Smooth muscle cell (in vitro differentiated cells): ENCODE data around the gene RANBP2. TPM values are rescaled to one million over a fixed set of nuclear protein-coding genes. Genes with fewer than 3 reads are reported as not detected.
A peak's percentile ranks its signal among the peaks of the same experiment; 100 is the strongest.

ENCODE experiments used
- DNase-seq: peaks from one replicate; lab custom pipeline; 2025; ENCODE audit not compliant: unreplicated experiment; lab: John Stamatoyannopoulos, UW
- H2AFZ ChIP-seq: fragments of 200-600 bp; sonication (generic); 2 replicates; pipeline ENCODE4 v1.6.0; 2016; ENCODE audit warnings: antibody characterized with exemption, low read depth, mild to moderate bottlenecking
- H3F3A ChIP-seq: fragments of 200-600 bp; sonication (generic); 2 replicates; pipeline ENCODE4 v1.6.0; 2017; ENCODE audit warnings: antibody characterized with exemption, low read depth
- H3K27ac ChIP-seq: fragments of 200-600 bp; sonication (generic); 2 replicates; pipeline ENCODE4 v1.5.1; 2016; ENCODE audit warnings: low read depth, mild to moderate bottlenecking
- H3K27me3 ChIP-seq: fragments of 200-600 bp; sonication (generic); 2 replicates; pipeline ENCODE4 v1.6.1; 2016; ENCODE audit warnings: low read depth, mild to moderate bottlenecking
- H3K36me3 ChIP-seq: fragments of 200-600 bp; sonication (generic); 2 replicates; pipeline ENCODE4 v1.5.1; 2016; ENCODE audit warnings: low read depth
- H3K4me1 ChIP-seq: fragments of 200-600 bp; sonication (generic); 2 replicates; pipeline ENCODE4 v1.5.1; 2016; ENCODE audit warnings: low read depth
- H3K4me2 ChIP-seq: fragments of 200-600 bp; sonication (generic); 2 replicates; pipeline ENCODE4 v1.6.0; 2016; ENCODE audit warnings: mild to moderate bottlenecking
- H3K4me3 ChIP-seq: fragments of 200-600 bp; sonication (generic); 2 replicates; pipeline ENCODE4 v1.5.1; 2016; ENCODE audit warnings: mild to moderate bottlenecking
- H3K79me2 ChIP-seq: fragments of 200-600 bp; sonication (generic); 2 replicates; pipeline ENCODE4 v1.6.0; 2016; ENCODE audit warnings: low read depth, mild to moderate bottlenecking
- H3K9ac ChIP-seq: fragments of 200-600 bp; sonication (generic); 2 replicates; pipeline ENCODE4 v1.6.0; 2016; ENCODE audit warnings: low read depth
- H3K9me3 ChIP-seq: fragments of 200-600 bp; sonication (generic); replicated peaks from 2 replicates; pipeline ENCODE4 v1.5.1; 2016; ENCODE audit warnings: low read depth
- H4K20me1 ChIP-seq: fragments of 200-600 bp; sonication (generic); 2 replicates; pipeline ENCODE4 v1.6.0; 2016; ENCODE audit warnings: low read depth
- WGBS: methylation state at CpG from one replicate; pipeline ENCODE4 v1.1.7; 2016; ENCODE audit warnings: low lambda C conversion rate; 5-methylcytosine and 5-hydroxymethylcytosine counted together
- polyA plus RNA-seq: library from polyadenylated mRNA; unstranded; fragments of >200 nt; fragmentation: Nextera tagmentation; extraction: Ambion mirVana; gene quantifications from 2 replicates; pipeline ENCODE4 v1.2.1, GENCODE V29; 2016
- total RNA-seq: library from RNA; depleted of rRNA; stranded (reverse); fragments of >200 nt; gene quantifications from 2 replicates; pipeline ENCODE4 v1.2.3, GENCODE V29; 2014
- TF ChIP-seq, protein P1 (sequence below): fragments of 200-600 bp; sonication (generic); IDR thresholded peaks from 2 replicates; pipeline ENCODE4 v1.5.1; 2017; ENCODE audit warnings: borderline replicate concordance, mild to moderate bottlenecking, antibody characterized with exemption; ENCODE audit not compliant: insufficient read depth, poor library complexity, severe bottlenecking

RANBP2 gene
- total and polyA plus RNA-seq, 2 experiments from 2014 or later = 7.8 to 56.9 TPM

GRCh38 chr2:108786008-108786353, 66.7 kb downstream of the RANBP2 start:
- H3K27ac ChIP-seq = peak overlapping the region; percentile 71
- TF ChIP-seq, protein P1, sequence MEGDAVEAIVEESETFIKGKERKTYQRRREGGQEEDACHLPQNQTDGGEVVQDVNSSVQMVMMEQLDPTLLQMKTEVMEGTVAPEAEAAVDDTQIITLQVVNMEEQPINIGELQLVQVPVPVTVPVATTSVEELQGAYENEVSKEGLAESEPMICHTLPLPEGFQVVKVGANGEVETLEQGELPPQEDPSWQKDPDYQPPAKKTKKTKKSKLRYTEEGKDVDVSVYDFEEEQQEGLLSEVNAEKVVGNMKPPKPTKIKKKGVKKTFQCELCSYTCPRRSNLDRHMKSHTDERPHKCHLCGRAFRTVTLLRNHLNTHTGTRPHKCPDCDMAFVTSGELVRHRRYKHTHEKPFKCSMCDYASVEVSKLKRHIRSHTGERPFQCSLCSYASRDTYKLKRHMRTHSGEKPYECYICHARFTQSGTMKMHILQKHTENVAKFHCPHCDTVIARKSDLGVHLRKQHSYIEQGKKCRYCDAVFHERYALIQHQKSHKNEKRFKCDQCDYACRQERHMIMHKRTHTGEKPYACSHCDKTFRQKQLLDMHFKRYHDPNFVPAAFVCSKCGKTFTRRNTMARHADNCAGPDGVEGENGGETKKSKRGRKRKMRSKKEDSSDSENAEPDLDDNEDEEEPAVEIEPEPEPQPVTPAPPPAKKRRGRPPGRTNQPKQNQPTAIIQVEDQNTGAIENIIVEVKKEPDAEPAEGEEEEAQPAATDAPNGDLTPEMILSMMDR = no peak
- no peaks in the 10 kb centered on the region for H3K27me3 ChIP-seq
- 0% methylated on average over 1 of the region's 1 CpG for WGBS
- DNase-seq = no peak
- H3K79me2 ChIP-seq = no peaks in the 10 kb centered on the region
- peaks cover 9% of the 10 kb centered on the region for H3K36me3 ChIP-seq
- no peak overlapping the region for H2AFZ ChIP-seq
- peak overlapping the region; percentile 98 for H3K4me2 ChIP-seq
- H3K9me3 ChIP-seq = no peaks in the 10 kb centered on the region
- no peaks in the 10 kb centered on the region for H4K20me1 ChIP-seq
- H3K9ac ChIP-seq = no peak overlapping the region
- H3K4me1 ChIP-seq = peaks cover 7% of the 10 kb centered on the region
- peaks cover 18% of the 10 kb centered on the region for H3F3A ChIP-seq
- peak overlapping the region; percentile 83 for H3K4me3 ChIP-seq

DNA sequence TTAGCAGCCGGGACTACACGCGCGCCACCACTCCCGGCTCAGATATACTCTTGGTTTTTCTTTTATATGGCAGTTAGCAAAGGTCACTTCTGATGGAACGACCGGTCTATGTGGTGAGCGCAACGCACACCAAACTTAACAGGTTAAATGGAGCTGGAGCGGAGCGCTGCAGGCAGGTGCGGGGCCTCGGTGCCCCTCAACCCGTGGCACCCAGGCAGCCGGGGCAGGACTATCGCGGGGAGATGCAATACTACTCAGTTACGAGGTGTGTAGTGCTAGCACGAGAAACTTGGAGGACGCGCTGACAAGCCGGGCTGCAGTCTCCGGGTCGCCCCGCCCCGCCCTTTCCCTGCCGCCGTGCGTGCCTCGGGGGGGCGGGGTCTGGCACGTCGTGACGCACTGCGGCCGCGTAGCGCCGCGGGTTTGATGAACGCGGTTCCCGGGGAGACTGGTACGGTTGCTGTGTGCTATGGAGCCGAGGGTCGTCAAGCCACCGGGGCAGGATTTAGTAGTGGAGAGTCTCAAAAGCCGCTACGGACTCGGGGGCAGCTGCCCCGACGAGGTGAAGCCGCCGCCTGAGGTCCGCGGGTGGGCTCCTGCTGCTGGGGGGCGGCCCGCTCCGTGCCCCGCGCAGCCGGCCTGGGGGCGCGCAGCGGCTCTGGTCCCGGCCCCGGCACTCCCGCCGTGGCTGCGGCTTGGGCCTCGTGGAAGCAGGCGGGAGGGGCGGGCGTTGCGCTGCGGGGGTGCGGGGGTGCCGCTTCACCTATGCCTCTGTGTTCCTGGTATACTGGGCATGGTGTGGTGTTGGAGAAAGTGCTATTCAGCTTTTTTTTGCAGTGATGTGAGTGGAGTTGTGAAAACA, 67.3 kb downstream of the RANBP2 start, which contains the start of gene CCDC138:
TSS of gene CCDC138 (plus strand) at position 418 of the 862 bp plus-strand sequence. CDS start at position 470, 52 bp downstream.
- Histone ChIP-seq H3K27me3 (no peaks in the 10 kb centered on the region), H3K27ac (peak within 1 kb of the TSS; percentile 71), H3K79me2 (no peaks in the 10 kb centered on the region), H3K4me3 (peak within 1 kb of the TSS; percentile 83), H3K36me3 (peaks cover 7% of the 10 kb centered on the region), H3K9me3 (no peaks in the 10 kb centered on the region), H2AFZ (no peak within 1 kb of the TSS), H3K9ac (peak within 1 kb of the TSS; percentile 79), H4K20me1 (no peaks in the 10 kb centered on the region), H3F3A (peaks cover 18% of the 10 kb centered on the region), H3K4me1 (peaks cover 7% of the 10 kb centered on the region), H3K4me2 (peak within 1 kb of the TSS; percentile 98)
- peak; percentile 56 for DNase-seq
- TF ChIP-seq, protein P1 = no peak
- under 1% methylated on average over 63 of the region's 78 CpGs for WGBS

GRCh38 chr2:108787216-108787541, 67.9 kb downstream of the RANBP2 start:
- TF ChIP-seq, protein P1 = no peak
- Histone ChIP-seq H3K9ac (peak overlapping the region; percentile 79), H3K27me3 (no peaks in the 10 kb centered on the region), H4K20me1 (no peaks in the 10 kb centered on the region), H3K9me3 (no peaks in the 10 kb centered on the region), H3F3A (peaks cover 18% of the 10 kb centered on the region), H3K79me2 (no peaks in the 10 kb centered on the region), H3K4me2 (peak overlapping the region; percentile 98), H2AFZ (no peak overlapping the region), H3K4me3 (peak overlapping the region; percentile 83), H3K27ac (no peak overlapping the region), H3K36me3 (peaks cover 7% of the 10 kb centered on the region), H3K4me1 (peaks cover 7% of the 10 kb centered on the region)
- DNase-seq = no peak
- 3% methylated on average over 6 of the region's 6 CpGs for WGBS
